GM13977 (cell line): ENCODE measurements around the gene PARD3.

Source experiments
- DNase-seq: peaks from one replicate; pipeline ENCODE4 v3.0.0; 2012; ENCODE audit warnings: low spot score
- in situ Hi-C: fragments of 300-500 bp; cut with MboI; formaldehyde crosslinking; loops from one replicate; pipeline ENCODE4 v1.12.0; 2022; ENCODE audit warnings: low sequenced_read_pairs, low pct_unique_long_range_greater_than_20kb, mixed read lengths, inconsistent platforms; ENCODE audit not compliant: unreplicated experiment
- TF ChIP-seq, protein P1 (sequence below): IDR thresholded peaks from 2 replicates; pipeline ENCODE4 v1.5.1; 2012; ENCODE audit warnings: mild to moderate bottlenecking, control low read depth; ENCODE audit not compliant: insufficient read depth; ENCODE audit errors: extremely low read depth, missing control alignments

Gene PARD3

DNA sequence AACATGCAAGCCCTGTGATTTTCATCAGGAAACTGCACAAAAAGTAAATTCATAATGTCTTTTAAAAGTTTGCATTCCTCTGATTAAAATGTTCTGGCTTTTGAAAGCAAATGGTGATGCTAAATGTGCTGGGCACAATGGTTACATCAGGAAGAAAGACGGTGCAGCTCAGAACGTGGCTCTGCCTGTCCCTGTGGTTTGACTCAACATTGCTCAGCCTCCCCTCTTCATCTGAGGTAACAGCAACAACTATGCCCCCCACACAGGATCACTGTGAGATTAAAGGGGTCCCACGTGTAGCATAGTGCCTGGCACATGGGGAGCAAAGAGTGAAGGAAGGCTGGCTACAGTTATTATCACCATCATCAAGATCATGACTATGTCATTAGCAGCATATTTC is 44.0 kb downstream of the PARD3 start:
- no peak for DNase-seq
- TF ChIP-seq, protein P1, sequence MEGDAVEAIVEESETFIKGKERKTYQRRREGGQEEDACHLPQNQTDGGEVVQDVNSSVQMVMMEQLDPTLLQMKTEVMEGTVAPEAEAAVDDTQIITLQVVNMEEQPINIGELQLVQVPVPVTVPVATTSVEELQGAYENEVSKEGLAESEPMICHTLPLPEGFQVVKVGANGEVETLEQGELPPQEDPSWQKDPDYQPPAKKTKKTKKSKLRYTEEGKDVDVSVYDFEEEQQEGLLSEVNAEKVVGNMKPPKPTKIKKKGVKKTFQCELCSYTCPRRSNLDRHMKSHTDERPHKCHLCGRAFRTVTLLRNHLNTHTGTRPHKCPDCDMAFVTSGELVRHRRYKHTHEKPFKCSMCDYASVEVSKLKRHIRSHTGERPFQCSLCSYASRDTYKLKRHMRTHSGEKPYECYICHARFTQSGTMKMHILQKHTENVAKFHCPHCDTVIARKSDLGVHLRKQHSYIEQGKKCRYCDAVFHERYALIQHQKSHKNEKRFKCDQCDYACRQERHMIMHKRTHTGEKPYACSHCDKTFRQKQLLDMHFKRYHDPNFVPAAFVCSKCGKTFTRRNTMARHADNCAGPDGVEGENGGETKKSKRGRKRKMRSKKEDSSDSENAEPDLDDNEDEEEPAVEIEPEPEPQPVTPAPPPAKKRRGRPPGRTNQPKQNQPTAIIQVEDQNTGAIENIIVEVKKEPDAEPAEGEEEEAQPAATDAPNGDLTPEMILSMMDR, result no peak
- in situ Hi-C loops, result no loop called here

DNA sequence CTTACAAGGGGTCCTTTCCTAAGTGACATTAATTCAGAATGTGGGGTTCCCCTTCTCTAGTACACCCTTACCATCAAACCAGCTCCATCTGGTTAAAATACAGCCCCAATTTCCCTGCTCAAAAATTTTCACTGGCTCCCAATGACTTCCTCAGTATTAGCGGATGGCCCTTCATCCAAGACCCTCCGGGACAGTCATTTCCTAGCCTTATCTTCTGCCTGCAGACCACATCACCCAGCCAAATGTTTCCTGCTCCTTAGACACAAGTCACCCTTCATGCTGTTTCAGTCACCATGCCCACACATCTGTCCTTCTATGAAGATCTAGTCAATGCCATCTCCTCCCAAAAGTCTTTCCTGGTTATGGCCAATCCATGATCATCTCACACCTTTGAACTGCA is 45.2 kb downstream of the PARD3 start:
- TF ChIP-seq, protein P1, result no peak
- no peak for DNase-seq

DNA sequence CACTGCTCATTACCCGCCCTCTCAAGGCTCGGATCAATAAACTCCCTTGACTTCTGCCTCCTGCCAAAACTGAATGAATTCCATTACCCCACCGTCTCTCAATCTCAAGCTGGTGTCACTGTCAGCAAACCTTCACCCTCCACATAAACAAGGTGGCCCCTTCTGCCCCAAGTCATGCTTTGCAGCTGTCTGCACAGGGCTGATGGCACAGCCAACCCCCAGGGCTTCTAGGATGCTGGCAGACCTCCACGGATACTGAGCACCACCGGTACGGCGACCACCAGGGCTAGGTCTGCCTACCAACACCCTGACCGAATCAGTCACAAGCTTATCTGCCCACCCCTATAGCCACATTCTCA is 46.1 kb downstream of the PARD3 start:
- TF ChIP-seq, protein P1, result no peak
- in situ Hi-C loops, result no loop called here
- no peak for DNase-seq

More for the DNA sequence above, 45.2 kb downstream of the PARD3 start:
- in situ Hi-C loops, result no loop called here

DNA sequence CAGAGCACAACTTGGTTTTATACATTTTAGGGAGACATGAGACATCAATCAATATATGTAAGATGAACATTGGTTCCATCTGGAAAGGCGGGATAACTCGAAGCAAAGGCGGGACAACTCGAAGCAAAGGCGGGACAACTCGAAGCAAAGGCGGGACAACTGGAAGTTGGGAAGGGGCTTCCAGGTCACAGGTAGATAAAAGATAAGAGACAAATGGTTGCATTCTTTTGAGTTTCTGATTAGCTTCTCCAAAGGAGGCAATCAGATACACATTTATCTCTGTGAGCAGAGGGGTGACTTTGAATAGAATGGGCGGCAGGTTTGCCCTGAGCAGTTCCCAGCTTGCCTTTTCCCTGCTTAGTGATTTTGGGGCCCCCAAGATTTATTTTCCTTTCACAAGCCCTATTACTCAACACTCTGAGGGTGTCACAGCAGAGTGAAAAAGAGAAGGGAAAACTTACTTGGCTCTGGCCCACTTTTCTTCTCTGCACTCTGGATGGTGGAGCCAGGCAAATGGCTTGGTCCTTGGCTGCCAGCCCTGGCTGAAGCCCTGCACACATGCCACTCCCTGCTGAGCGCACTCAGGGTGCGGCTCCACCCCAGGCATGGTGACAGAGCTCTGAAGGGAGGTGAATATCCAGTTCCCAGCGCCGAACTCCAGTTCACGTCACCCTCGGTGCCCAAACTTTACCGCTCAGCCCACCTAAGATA is 46.7 kb downstream of the PARD3 start:
- no peak for DNase-seq
- in situ Hi-C loops, result no loop called here
- TF ChIP-seq, protein P1, result no peak

DNA sequence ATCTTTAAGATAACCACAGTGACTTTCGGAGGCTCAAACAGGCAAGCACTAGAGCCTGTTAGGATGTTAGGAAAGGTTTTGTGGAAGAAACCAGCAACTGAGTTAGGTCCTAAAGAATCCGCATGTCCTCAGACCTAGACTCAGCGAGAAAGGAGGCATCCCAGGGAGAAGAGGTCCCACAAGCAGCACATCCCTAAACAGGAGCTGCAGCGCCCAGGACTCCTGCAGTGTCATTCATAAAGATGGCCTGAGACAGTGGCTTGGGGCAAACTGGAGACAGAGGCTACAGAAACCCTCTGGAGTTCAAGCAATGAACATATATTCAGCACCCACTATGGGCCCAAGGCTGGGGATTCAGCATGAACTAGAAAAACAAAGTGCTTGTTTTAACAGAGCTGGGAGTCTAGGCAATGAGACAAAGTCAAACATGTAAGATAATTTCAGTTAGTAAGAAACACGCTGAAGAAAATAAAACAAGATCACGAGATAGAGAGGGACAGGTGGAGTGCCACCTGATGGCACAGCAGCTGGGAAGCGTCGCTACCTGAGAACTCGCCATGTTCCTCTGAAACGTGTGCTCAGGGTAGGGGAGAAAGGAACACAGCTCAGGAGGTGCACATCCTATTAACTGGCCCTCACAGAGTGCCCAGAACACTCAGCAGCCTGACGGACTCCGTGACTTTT is 48.1 kb downstream of the PARD3 start:
- no peak for DNase-seq
- in situ Hi-C loops, result no loop called here
- TF ChIP-seq, protein P1, result no peak

DNA sequence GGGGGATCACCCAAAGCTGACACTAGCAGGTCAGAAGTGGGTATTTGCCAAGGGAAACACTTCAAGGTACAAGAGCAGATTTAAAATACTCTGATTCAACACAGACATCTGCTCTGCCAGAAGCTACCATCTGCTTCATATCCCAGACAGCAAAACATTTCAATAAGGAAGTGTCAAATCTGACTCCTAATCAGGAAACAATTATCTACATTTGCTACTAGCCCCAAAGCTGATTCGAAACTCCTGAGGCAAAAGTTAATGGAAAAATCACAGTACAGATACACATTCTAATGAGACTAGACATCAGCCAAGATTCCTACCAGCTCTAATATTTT is 48.9 kb downstream of the PARD3 start:
- no peak for DNase-seq
- in situ Hi-C loops, result no loop called here

More for the DNA sequence above, 48.9 kb downstream of the PARD3 start:
- TF ChIP-seq, protein P1, result no peak
